Stimulated activated CD4-positive, alpha-beta T cell treated with anti-CD3 and anti-CD28 coated beads, Interleukin-2, amount 100 ng/mL, for 4 hours (primary cell): ENCODE results near the gene SNED1.

Experiments
- DNase-seq: peaks from one replicate; pipeline ENCODE4 v3.0.0-alpha.2; 2020; ENCODE audit warnings: low read depth

The SNED1 gene

GRCh38 chr2:241110089-241110606, 111.7 kb downstream of the SNED1 start:
- no peak for DNase-seq

GRCh38 chr2:241110607-241111439, 112.4 kb downstream of the SNED1 start:
- DNase-seq = no peak

- DNase-seq = no peak
These were observed 113.0 kb downstream of the SNED1 start for GRCh38 chr2:241111440-241111805.

- no peak for DNase-seq
These were observed 113.6 kb downstream of the SNED1 start for GRCh38 chr2:241112046-241112445.

- no peak for DNase-seq
These were observed 114.2 kb downstream of the SNED1 start for GRCh38 chr2:241112592-241112991.

- DNase-seq = no peak
These were observed 116.4 kb downstream of the SNED1 start for GRCh38 chr2:241114836-241115235.

DNA sequence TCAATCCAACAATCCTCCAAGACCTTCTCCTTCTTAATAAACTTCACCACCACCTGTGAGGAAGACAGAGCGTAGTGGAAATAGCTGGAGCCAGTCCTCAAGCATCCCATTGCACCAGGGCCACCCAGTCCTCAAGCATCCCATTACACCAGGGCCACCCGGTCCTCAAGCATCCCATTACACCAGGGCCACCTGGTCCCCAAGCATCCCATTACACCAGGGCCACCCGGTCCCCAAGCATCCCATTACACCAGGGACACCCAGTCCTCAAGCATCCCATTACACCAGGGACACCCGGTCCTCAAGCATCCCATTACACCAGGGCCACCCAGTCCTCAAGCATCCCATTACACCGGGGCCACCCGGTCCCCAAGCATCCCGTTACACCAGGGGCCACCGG, 116.9 kb downstream of the SNED1 start:
- no peak for DNase-seq

DNA sequence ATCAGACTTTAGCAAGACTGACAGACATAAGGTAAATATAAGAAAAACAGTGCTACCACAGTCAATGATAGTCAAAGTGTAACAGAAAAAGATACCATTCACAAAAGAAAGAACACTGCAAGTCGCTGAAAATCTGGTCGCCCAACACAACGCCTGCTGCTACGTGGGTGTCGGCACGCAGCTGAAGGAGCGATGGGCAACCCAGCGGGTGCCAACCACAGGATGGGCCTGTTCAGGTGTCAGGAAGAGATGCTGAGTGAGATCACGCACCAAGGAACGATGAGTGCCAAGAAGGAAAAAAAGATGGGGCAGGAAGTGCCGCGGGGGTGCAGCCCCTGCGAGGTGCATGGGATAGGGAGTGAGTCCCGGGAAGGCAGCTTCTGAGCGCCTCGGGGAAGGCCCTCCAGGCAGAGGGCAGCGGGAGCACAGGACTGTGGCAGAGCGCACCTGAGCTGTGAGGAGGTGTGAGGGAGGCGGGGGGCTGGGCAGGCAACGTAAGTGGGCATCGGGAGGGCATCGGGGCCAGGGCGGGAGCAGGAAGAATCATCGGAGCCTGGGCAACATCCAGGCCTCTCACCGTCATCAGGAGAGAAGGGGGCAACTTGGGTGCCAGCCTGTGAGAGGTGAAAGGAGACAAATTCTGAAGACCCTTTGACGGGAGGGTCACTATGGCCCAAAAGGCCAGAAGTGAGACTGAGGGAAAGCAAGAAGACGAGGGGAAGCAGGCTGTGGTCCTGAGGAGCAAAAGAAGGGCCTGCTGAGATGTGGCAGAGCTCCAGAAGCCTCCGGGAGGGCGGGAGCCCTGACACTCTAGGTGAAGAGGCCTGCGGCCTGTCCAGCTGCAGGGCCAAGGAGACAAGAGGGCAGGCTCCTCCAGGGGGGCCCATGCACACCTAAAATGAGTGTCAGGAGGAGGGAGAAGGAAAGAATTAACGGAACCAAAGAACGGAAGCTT, 118.5 kb downstream of the SNED1 start:
- DNase-seq = no peak

DNA sequence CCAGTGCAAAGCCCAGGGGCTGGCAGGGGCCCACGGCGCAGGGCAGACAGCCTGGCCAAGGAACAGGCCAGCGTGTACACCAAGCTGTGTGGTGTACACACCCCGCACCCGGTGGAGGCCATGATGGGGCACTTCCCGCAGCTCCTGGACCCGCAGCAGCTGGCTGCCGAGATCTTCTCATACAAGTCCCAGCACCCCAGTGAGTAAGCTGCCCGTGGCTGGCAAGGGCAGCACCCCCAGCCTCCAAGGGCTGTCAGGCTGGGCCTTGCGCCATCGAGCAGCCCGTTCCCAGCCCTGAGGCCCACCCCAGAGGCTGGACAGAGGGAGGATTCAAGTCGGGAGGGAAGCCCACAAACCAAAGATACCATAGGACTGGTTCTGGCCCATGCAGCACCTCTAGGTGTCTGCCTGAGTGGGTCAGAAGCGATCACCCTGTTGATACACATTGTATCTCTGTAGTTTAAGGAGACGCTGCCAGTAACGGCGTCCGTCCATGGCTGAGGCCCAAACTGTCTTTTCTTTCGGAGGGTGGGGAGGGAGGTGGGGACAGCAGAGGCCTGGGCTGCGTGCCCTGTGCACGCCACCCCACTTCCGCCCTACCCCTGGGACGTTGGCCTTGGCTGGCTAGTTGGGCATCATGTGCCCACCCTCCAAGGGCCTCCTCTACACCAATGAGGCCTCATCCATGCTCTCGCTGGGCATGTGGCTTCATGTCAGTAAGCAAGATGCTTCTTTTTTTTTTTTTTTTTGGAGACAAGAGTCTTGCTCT, 120.5 kb downstream of the SNED1 start:
- DNase-seq = no peak

- no peak for DNase-seq
These were observed 122.0 kb downstream of the SNED1 start for GRCh38 chr2:241120440-241120839.

DNA sequence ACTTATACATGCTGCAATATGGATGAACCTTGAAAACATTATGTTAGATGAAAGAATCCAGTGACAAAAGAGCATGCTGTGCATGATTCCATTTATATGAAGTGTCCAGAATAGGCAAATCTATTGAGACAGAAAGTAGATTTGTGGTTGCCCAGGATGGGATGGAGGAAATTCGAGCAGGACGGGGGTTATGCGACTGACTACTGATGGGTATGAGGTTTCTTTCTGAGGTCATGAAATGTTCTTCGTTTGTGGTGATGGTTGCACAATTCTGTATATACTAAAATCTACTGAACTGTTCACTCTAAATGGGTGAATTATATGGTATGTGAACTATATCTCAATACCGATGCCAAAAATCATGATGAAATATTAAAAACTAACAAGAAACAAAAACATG, 122.6 kb downstream of the SNED1 start:
- no peak for DNase-seq

- no peak for DNase-seq
These were observed 124.1 kb downstream of the SNED1 start for GRCh38 chr2:241122376-241123002.

DNA sequence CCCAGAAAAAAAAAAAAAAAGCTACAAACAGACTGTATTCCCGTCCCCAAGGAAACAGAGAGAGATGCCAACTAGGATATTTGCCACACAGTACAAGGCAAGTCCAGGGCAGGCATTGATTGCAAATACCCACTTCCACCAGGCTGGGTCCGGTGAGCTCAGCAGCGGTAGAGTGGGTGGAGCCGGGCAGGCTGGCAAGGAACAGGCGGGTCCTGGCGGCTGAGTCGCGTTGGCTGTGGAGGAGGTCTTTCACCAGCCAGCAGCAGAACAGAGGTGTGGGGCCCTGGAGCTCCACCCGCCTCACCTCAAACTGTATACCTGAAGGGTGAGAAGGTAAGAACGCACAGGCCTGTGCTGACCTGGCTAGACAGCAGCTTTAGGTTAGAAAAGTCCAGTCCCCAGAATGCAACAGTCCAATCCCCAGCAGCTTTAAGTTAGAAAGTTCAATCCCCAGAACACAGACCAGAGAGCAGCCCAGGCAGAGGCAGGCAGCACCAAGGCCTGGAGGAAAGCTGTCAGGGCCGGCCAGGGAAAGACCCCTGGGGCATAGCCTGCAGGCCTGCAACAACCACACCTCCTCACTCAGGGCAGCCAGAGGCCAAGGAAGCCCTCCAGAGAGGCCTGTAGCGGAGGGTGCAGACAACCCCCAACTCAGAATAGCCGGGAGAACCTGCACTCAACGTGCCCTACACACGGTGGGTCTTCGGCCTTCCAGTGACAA, 125.6 kb downstream of the SNED1 start:
- DNase-seq = no peak

DNA sequence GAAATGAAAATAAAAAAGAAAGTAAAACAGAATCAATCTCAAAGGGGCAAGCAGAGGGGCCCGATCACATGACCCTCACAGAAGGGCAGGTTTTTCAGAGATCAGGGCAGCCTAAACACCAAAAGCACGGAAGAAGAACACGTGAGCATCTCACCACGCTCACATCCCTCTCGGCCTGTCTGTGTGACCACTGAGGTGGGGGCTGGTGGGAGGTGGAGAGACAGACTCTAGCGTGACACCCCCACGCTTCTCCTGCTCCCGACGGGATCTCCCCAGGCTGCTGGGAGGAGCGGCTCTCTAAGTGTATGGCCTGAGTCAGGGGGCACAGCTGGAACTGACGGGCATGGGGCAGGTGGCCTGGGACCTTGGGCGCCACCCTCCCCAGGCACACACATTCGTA, 127.2 kb downstream of the SNED1 start:
- no peak for DNase-seq

GRCh38 chr2:241126201-241126611, 127.8 kb downstream of the SNED1 start:
- DNase-seq = no peak

DNA sequence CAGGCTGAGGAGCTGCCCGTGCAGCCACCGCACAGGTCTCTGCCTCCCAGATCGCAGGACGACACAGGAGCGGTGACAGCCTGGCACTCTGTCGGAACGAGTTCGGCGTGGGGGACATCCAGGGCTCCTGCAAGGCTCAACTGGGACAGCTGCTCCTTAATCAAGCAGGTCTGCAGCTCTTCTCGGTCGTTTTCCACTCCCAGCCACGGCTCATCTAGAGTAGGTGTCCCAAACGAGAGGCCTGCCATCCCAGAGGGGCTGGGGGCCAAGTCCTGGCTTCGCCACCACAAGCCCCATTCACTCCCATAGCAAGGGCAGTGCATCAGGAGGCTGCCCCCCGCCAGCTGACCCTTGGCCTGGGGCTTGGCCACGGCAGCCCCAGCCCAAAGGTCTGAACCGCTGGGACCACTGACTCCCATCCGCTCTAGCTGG, 128.4 kb downstream of the SNED1 start:
- DNase-seq = no peak

DNA sequence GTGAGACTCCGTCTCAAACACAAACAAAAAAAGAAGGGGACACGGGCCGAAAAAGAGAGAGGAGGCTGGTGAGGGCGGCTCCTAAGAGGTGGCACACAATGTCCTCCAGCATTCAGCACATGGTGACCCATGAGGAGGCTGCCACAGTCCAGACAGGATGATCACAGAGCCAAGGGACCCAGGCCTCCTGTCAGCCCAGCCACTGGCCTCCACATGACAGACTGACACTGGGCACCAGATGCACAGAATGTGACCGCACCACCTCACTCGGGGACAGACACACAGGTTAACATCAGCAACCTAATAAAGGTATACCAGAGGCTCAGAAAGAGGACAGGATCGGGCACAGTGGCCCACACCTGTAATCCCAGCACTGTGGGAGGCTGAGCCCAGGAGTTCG, 129.8 kb downstream of the SNED1 start:
- no peak for DNase-seq

- no peak for DNase-seq
These were observed 130.9 kb downstream of the SNED1 start for GRCh38 chr2:241129086-241129871.

DNA sequence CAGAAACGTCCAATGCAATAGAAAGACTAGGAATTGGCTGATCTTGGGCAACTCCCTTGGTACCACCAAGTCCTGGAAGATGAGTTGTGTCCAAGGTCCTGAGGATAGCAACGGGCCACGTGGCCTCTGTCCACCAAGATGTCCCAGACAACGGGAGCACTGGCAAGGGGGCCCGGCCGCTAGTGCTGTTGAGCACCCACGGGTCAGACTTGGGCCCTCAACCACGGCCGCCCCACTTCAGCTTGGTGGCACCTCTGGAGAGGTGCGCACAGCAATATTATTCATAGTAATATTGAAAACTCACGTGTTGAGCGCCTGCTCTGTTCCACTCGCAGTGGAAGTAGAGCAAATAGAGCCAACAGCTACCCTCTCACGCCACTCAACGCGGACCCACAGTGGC, 131.9 kb downstream of the SNED1 start:
- DNase-seq = no peak

GRCh38 chr2:241131531-241131930, 133.1 kb downstream of the SNED1 start:
- no peak for DNase-seq
